ENCODE results near the gene ABHD2.
"Not testable (repeated sequence)": the region's sequence is repeated elsewhere in the genome, so short reads cannot be mapped to it uniquely, and the experiment has no call there.

ABHD2 gene

GRCh38 chr15:89243046-89243690 is 154.9 kb downstream of the ABHD2 start:
- DNase-seq: no peak

- peak; percentile 91 for DNase-seq
These were observed 155.7 kb downstream of the ABHD2 start, which contains the start of gene FANCI for GRCh38 chr15:89243691-89244573. Gene FANCI, plus strand, starts transcription at chr15:89243979. Its CDS starts 3,669 bp downstream, at chr15:89247648.

GRCh38 chr15:89244574-89244903 is 156.3 kb downstream of the ABHD2 start:
- DNase-seq: no peak

GRCh38 chr15:89247446-89247845 is 159.2 kb downstream of the ABHD2 start:
- no peak for DNase-seq

- DNase-seq: no peak
These were observed 160.3 kb downstream of the ABHD2 start for GRCh38 chr15:89248584-89248983.

GRCh38 chr15:89250142-89250541 is 161.9 kb downstream of the ABHD2 start:
- DNase-seq: not testable (repeated sequence)
